GM19193 (cell line): ENCODE results near the gene ACER1.

Source experiments
- POLR2A ChIP-seq: IDR thresholded peaks from 4 replicates; pipeline ENCODE4 v1.6.1; 2011; ENCODE audit not compliant: insufficient read depth, insufficient read length; ENCODE audit errors: extremely low read depth

Gene ACER1

DNA sequence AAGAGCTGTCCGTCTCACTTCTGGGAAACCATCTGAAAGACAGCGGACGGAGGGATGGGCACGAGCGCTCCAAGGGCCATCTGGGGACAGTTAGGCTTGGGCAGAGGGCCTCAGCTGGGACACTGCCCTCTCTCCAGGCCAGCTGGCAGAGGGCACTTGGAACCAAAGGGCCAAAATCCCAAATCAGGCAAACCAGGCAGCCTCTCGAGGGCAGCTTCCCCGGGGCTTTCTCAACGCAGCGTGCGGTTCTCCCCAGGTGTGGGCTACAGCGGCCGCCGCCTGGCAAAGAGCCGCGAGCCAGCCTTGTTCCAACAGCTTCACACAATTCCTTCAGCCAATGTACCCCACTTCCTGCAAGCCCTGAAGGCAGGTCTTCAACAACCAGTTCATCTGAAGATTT lies 58.7 kb downstream of the ACER1 start:
- no peak for TF ChIP-seq POLR2A

DNA sequence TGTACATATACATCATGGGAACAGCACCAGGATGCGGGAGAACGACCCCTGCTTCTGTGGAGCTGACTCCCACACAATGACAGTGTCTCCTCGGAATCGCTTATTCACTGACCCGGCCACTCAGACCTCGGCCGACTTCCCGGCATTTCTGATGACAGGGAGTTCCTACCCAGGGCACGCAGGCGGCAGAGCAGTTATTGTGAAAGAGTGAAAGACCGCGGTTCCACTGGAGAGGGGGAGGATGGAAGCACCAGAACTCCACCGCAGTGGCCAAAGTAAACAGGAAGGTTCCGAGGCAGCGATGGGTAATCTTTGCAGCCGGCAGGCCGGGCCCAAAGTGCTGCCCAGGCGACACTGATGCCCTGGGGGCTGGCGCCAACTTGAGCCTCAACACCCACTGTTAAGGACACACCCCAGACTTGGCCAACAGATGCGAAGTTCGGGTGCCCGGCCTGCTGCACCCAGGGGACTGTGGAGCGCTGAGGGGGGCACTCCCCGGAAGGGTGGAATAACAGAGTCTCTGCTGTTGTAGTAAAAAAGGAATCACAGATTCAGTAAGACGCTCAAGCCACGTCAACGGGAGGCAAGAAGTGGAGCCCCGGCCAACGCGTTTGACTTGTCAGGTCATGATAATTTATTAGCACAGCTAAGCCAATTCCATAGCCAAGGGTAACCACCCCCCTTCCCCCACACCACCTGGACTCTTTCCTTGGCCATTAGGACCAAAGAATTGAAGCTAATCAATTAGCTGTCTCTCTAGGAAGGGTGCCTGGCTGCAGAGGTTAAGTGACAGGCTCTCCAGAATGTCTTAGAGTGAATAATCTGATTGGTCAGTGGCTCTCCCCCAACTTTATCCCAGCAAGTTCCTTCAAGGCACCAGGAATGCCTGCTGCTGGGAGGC lies 59.5 kb downstream of the ACER1 start:
- no peak for TF ChIP-seq POLR2A

- TF ChIP-seq POLR2A = no peak
Measured at GRCh38 chr19:6272913-6273600, 60.4 kb downstream of the ACER1 start.

DNA sequence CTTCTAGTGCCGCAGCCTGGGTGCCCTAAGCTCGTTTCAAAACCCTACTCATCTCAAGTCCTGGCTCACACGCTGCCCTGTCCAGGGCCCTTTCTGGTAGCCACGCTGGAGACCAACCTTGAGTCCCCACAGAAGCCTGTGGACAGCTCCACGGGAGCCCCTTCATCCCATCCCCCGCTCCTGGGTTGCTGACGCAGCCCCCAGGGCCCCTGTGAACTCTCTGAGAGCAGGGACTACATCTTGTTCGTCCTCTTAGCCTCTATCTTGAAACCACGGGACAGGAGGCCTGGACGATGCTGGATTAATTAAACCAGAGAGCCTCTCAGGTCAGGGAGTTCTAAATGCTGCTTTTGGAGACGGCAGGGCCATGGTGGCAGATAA lies 61.0 kb downstream of the ACER1 start:
- no peak for TF ChIP-seq POLR2A

GRCh38 chr19:6271721-6272410 lies 61.5 kb downstream of the ACER1 start:
- no peak for TF ChIP-seq POLR2A

- no peak for TF ChIP-seq POLR2A
Measured at GRCh38 chr19:6271251-6271650, 62.2 kb downstream of the ACER1 start.

- no peak for TF ChIP-seq POLR2A
Measured at GRCh38 chr19:6270822-6271221, 62.6 kb downstream of the ACER1 start.

GRCh38 chr19:6270076-6270745 lies 63.2 kb downstream of the ACER1 start:
- no peak for TF ChIP-seq POLR2A

- TF ChIP-seq POLR2A = no peak
Measured at GRCh38 chr19:6269101-6269886, 64.1 kb downstream of the ACER1 start.

DNA sequence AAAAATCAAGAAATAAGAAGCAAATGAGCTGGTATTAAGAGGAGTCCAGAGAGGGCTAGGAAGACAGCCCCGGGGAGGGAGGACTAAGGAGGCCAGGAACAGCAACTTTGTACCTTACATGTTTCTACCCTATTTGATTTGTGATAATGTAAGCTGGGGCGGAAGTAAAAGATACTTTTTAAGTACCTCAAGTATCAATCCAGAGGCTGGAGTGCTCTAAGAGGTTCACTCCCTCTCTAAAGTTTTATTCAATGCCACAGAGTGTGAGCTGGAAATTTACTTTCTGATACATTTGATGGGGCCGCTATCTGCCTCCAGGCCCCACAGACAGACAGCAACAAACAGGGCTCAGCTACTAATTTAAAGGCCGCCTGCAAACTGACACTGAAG lies 65.0 kb downstream of the ACER1 start:
- TF ChIP-seq POLR2A = no peak

GRCh38 chr19:6267552-6268381 lies 65.6 kb downstream of the ACER1 start:
- TF ChIP-seq POLR2A = no peak

- no peak for TF ChIP-seq POLR2A
Measured at GRCh38 chr19:6264803-6265202, 68.6 kb downstream of the ACER1 start.

- TF ChIP-seq POLR2A = no peak
Measured at GRCh38 chr19:6263735-6264444, 69.5 kb downstream of the ACER1 start.

GRCh38 chr19:6263306-6263705 lies 70.1 kb downstream of the ACER1 start:
- no peak for TF ChIP-seq POLR2A

DNA sequence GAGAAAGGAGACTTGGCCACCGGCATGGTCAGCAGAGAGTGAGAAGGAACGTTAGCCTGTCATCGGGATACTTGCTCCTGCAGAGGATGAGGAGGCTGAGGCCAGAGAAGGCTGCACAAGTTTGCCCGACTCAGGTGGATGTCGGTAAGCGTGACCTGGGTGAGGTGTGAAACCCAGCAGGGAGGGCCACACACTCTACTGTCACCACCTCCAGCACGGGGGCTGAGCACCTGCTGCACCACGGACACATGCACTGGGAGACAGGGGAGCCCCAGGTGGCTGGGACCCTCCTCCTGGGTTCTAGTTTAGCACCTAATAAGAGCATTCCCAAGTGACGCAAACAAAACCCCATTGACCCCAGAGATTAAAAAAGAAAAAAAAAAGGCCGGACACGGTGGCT lies 70.9 kb downstream of the ACER1 start:
- TF ChIP-seq POLR2A = no peak
